ENCODE measurements around the gene MSH3. TPM values are rescaled to one million over a fixed set of nuclear protein-coding genes. Genes with fewer than 3 reads are reported as not detected.

The MSH3 gene
- polyA plus RNA-seq, 1 donor (not counting 4 experiments of a cell fraction or from before 2014, with no cell fraction given): 11.1 TPM

DNA sequence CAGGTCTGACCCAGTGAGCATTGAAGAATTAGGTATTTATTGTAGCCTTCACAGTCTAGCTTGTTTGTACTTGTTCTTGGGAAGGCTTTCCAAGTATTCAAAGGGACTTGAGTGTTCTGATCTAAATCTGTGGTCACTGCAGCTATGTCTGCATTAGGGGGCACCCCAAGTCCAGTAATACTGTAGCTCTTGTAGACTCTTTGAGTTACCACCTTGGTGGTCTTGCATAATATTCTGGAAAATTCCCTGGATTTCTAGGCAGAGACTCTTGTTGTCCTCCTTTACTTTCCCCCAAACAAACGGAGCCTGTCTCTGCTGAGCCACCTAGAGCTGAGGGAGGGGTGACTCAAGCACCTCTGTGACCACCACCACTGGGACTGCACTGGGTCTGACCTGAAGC lies 149.9 kb downstream of the MSH3 start:
- Histone ChIP-seq H3K36me3 (ENCODE audit: control insufficient read depth in 2 of 2, extremely low read depth in 1 of 2, insufficient read depth in 2 of 2, low read length in 2 of 2) (no peaks in the 10 kb centered on the region), H3K9ac (ENCODE audit: control insufficient read depth, extremely low read depth, insufficient read depth, low read length) (no peak overlapping the region), H3K4me2 (ENCODE audit: control insufficient read depth, extremely low read depth, insufficient read depth, low read depth, low read length) (no peak overlapping the region), H3K4me1 (ENCODE audit: control insufficient read depth, extremely low read depth, insufficient read depth, low read length) (no peaks in the 10 kb centered on the region), H4K20me1 (ENCODE audit: control insufficient read depth, extremely low read depth, insufficient read depth, low read length) (no peaks in the 10 kb centered on the region), H3K27ac (ENCODE audit: control insufficient read depth, insufficient read depth, low read length) (no peak overlapping the region), H3K9me1 (ENCODE audit: control insufficient read depth, extremely low read depth, insufficient read depth, low read length) (no peaks in the 10 kb centered on the region), H3K79me2 (ENCODE audit: control insufficient read depth, insufficient read depth, low read length) (no peaks in the 10 kb centered on the region), H2AFZ (ENCODE audit: control insufficient read depth, low read length) (no peak overlapping the region), H3K4me3 (ENCODE audit: control insufficient read depth in 2 of 3, extremely low read depth in 1 of 3, insufficient read depth in 2 of 3, low read depth in 1 of 3, low read length in 3 of 3) (no peak overlapping the region), H3K27me3 (ENCODE audit: control insufficient read depth, extremely low read depth, insufficient read depth, low read length) (no peaks in the 10 kb centered on the region), H3K9me3 (ENCODE audit: control insufficient read depth, low read depth, low read length) (no peaks in the 10 kb centered on the region)
- FAIRE-seq: no peak
- TF ChIP-seq, protein P1, sequence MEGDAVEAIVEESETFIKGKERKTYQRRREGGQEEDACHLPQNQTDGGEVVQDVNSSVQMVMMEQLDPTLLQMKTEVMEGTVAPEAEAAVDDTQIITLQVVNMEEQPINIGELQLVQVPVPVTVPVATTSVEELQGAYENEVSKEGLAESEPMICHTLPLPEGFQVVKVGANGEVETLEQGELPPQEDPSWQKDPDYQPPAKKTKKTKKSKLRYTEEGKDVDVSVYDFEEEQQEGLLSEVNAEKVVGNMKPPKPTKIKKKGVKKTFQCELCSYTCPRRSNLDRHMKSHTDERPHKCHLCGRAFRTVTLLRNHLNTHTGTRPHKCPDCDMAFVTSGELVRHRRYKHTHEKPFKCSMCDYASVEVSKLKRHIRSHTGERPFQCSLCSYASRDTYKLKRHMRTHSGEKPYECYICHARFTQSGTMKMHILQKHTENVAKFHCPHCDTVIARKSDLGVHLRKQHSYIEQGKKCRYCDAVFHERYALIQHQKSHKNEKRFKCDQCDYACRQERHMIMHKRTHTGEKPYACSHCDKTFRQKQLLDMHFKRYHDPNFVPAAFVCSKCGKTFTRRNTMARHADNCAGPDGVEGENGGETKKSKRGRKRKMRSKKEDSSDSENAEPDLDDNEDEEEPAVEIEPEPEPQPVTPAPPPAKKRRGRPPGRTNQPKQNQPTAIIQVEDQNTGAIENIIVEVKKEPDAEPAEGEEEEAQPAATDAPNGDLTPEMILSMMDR (optimal IDR thresholded peaks at IDR 0.05 in 1 of 3, IDR thresholded peaks at IDR 0.05 in 1 of 3, conservative IDR thresholded peaks at IDR 0.05 in 1 of 3; ENCODE audit: extremely low read depth in 1 of 3, insufficient read depth in 2 of 3, low read length in 3 of 3): peak in 1 of 3 experiments; percentile 9
- no peak for TF ChIP-seq EZH2 (IDR thresholded peaks at IDR 0.05; ENCODE audit: low read length)
- dilution Hi-C loops (cut with MboI; ENCODE audit: extremely low pct_ligation_motif_present, low sequenced_read_pairs): no loop called here
- DNase-seq (ENCODE audit: low read depth, low spot score): no peak

DNA sequence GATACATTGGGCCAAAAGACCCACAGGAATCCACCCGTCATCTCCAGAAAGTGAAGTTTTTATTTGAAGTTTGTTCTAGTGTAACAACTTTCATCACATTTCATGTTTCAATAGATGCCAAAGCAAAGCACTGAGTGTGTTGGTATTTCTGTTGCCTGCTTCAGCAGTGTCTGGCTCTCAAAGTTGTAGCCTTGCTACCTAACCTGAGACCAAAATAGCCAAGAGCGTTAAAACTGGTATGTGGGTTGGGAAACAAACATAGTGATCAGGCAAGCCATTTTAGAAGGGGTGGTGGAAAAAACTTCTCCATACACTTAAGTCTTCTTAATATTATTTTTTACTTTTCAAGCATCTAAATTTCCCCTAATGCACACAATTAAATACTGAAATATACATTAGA lies 150.6 kb downstream of the MSH3 start:
- dilution Hi-C loops (cut with MboI; ENCODE audit: extremely low pct_ligation_motif_present, low sequenced_read_pairs): no loop called here
- H3K36me3 ChIP-seq (ENCODE audit: control insufficient read depth in 2 of 2, extremely low read depth in 1 of 2, insufficient read depth in 2 of 2, low read length in 2 of 2): no peaks in the 10 kb centered on the region
- H4K20me1 ChIP-seq (ENCODE audit: control insufficient read depth, extremely low read depth, insufficient read depth, low read length): no peaks in the 10 kb centered on the region
- DNase-seq (ENCODE audit: low read depth, low spot score) (no peak), FAIRE-seq (no peak)
- TF ChIP-seq EZH2 (IDR thresholded peaks at IDR 0.05; ENCODE audit: low read length): no peak
- TF ChIP-seq, protein P1 (optimal IDR thresholded peaks at IDR 0.05 in 1 of 3, IDR thresholded peaks at IDR 0.05 in 1 of 3, conservative IDR thresholded peaks at IDR 0.05 in 1 of 3; ENCODE audit: extremely low read depth in 1 of 3, insufficient read depth in 2 of 3, low read length in 3 of 3): no peak
- no peaks in the 10 kb centered on the region for H3K27me3 ChIP-seq (ENCODE audit: control insufficient read depth, extremely low read depth, insufficient read depth, low read length)
- no peaks in the 10 kb centered on the region for H3K9me1 ChIP-seq (ENCODE audit: control insufficient read depth, extremely low read depth, insufficient read depth, low read length)
- no peak overlapping the region for H3K27ac ChIP-seq (ENCODE audit: control insufficient read depth, insufficient read depth, low read length)
- H3K4me2 ChIP-seq (ENCODE audit: control insufficient read depth, extremely low read depth, insufficient read depth, low read depth, low read length): no peak overlapping the region
- no peak overlapping the region for H3K4me3 ChIP-seq (ENCODE audit: control insufficient read depth in 2 of 3, extremely low read depth in 1 of 3, insufficient read depth in 2 of 3, low read depth in 1 of 3, low read length in 3 of 3)
- no peaks in the 10 kb centered on the region for H3K9me3 ChIP-seq (ENCODE audit: control insufficient read depth, low read depth, low read length)
- no peaks in the 10 kb centered on the region for H3K79me2 ChIP-seq (ENCODE audit: control insufficient read depth, insufficient read depth, low read length)
- H2AFZ ChIP-seq (ENCODE audit: control insufficient read depth, low read length): no peak overlapping the region
- no peak overlapping the region for H3K9ac ChIP-seq (ENCODE audit: control insufficient read depth, extremely low read depth, insufficient read depth, low read length)
- no peaks in the 10 kb centered on the region for H3K4me1 ChIP-seq (ENCODE audit: control insufficient read depth, extremely low read depth, insufficient read depth, low read length)

Measured in keratinocyte (primary cell).